HepG2 (cell line): ENCODE measurements around the gene CALY. TPM values are rescaled to one million over a fixed set of nuclear protein-coding genes. Genes with fewer than 3 reads are reported as not detected.

Experiments used
- ATM ChIP-seq: fragments of 450-650 bp; IDR thresholded peaks from 2 replicates; pipeline ENCODE4 v1.7.1; 2017; ENCODE audit warnings: mild to moderate bottlenecking, borderline replicate concordance
- HES4 ChIP-seq: sonication (generic); formaldehyde crosslinking; IDR thresholded peaks from 2 replicates; pipeline ENCODE4 v1.9.0; 2021; ENCODE audit warnings: mild to moderate bottlenecking, missing genetic modification reagents, borderline replicate concordance
- IKZF1 ChIP-seq: fragments of 450-650 bp; IDR thresholded peaks from 2 replicates; pipeline ENCODE4 v1.7.1; 2016
- MATR3 ChIP-seq: sonication (generic); formaldehyde crosslinking; IDR thresholded peaks from 2 replicates; pipeline ENCODE4 v1.4.0; 2020; ENCODE audit warnings: missing genetic modification reagents
- NR2C2 ChIP-seq: sonication (generic); formaldehyde crosslinking; IDR thresholded peaks from 2 replicates; pipeline ENCODE4 v1.4.0; 2020; ENCODE audit warnings: missing genetic modification reagents, mild to moderate bottlenecking, moderate library complexity, borderline replicate concordance
- NR2F6 ChIP-seq, 2 experiments: IDR thresholded peaks; 2 replicates each; pipeline ENCODE4 v1.6.1; 2016; ENCODE audit warnings: antibody characterized with exemption in 1 of 2, mild to moderate bottlenecking in 1 of 2
- PCBP2 ChIP-seq: fragments of 200-400 bp; formaldehyde crosslinking; optimal IDR thresholded peaks from 2 replicates; pipeline ENCODE3; 2018; ENCODE audit warnings: low read length, low read depth; ENCODE audit not compliant: poor library complexity, severe bottlenecking
- PHF21A ChIP-seq: sonication (generic); formaldehyde crosslinking; IDR thresholded peaks from 2 replicates; pipeline ENCODE4 v1.5.0; 2020; ENCODE audit warnings: mild to moderate bottlenecking, missing genetic modification reagents
- RAD51 ChIP-seq: fragments of 450-650 bp; IDR thresholded peaks from 2 replicates; pipeline ENCODE4 v1.6.1; 2016; ENCODE audit warnings: borderline replicate concordance
- SOX6 ChIP-seq, 2 experiments: fragments of 450-650 bp in 1 of 2; sonication (generic) in 1 of 2; formaldehyde crosslinking in 1 of 2; IDR thresholded peaks; 2 replicates each; pipeline versions ENCODE4 v1.4.0 to v1.6.1; 2017 to 2020; ENCODE audit warnings: antibody characterized with exemption in 1 of 2, mild to moderate bottlenecking in 1 of 2, missing genetic modification reagents in 1 of 2
- TAF15 ChIP-seq: fragments of 200-400 bp; formaldehyde crosslinking; IDR thresholded peaks from one replicate; pipeline ENCODE4 v1.6.1; 2018; ENCODE audit warnings: mild to moderate bottlenecking, low read depth, low read length; ENCODE audit not compliant: poor library complexity, severe bottlenecking
- TOE1 ChIP-seq: sonication (generic); formaldehyde crosslinking; IDR thresholded peaks from 2 replicates; pipeline ENCODE4 v1.4.0; 2020; ENCODE audit warnings: mild to moderate bottlenecking, missing genetic modification reagents
- TRIM22 ChIP-seq: fragments of 450-650 bp; IDR thresholded peaks from 2 replicates; pipeline ENCODE4 v1.6.1; 2017
- U2AF2 ChIP-seq: fragments of 200-400 bp; formaldehyde crosslinking; IDR thresholded peaks from 2 replicates; pipeline ENCODE4 v1.6.1; 2017; ENCODE audit warnings: low read depth, mild to moderate bottlenecking, low read length
- ZBTB21 ChIP-seq: sonication (generic); formaldehyde crosslinking; IDR thresholded peaks from 2 replicates; pipeline ENCODE4 v1.4.0; 2020; ENCODE audit warnings: missing genetic modification reagents
- ZBTB7A ChIP-seq: sonication (generic); formaldehyde crosslinking; IDR thresholded peaks from 2 replicates; pipeline ENCODE4 v1.8.0; 2022; ENCODE audit warnings: mild to moderate bottlenecking, missing genetic modification reagents
- ZFP36 ChIP-seq: fragments of 150-350 bp; IDR thresholded peaks from 2 replicates; pipeline ENCODE4 v1.6.1; 2018; ENCODE audit warnings: borderline replicate concordance, low read length, low read depth; ENCODE audit not compliant: partially characterized antibody
- ZFP36L1 ChIP-seq: sonication (generic); formaldehyde crosslinking; IDR thresholded peaks from 2 replicates; pipeline ENCODE4 v1.8.0; 2022; ENCODE audit warnings: mild to moderate bottlenecking, missing genetic modification reagents, moderate library complexity
- ZFYVE20 ChIP-seq: sonication (generic); formaldehyde crosslinking; IDR thresholded peaks from 2 replicates; pipeline ENCODE4 v1.8.0; 2023; ENCODE audit warnings: low read depth, mild to moderate bottlenecking, moderate library complexity, missing genetic modification reagents, borderline replicate concordance
- ZNF235 ChIP-seq: sonication (generic); formaldehyde crosslinking; IDR thresholded peaks from 2 replicates; pipeline ENCODE4 v1.8.1; 2023; ENCODE audit warnings: mild to moderate bottlenecking, missing genetic modification reagents, borderline replicate concordance
- ZNF382 ChIP-seq: sonication (generic); formaldehyde crosslinking; IDR thresholded peaks from 2 replicates; pipeline ENCODE4 v1.5.0; 2020; ENCODE audit warnings: missing genetic modification reagents, mild to moderate bottlenecking, borderline replicate concordance
- ZNF547 ChIP-seq: sonication (generic); formaldehyde crosslinking; IDR thresholded peaks from 2 replicates; pipeline ENCODE4 v1.5.1; 2020; ENCODE audit warnings: mild to moderate bottlenecking, missing genetic modification reagents
- ZNF773 ChIP-seq: sonication (generic); formaldehyde crosslinking; IDR thresholded peaks from 2 replicates; pipeline ENCODE4 v1.4.0; 2020; ENCODE audit warnings: missing genetic modification reagents, borderline replicate concordance
- polyA plus RNA-seq, 8 experiments: library from polyadenylated mRNA; depleted of rRNA in 3 of 8; stranded (reverse) in 7 of 8; unstranded in 1 of 8; fragments of >200 nt; fragmentation: Illumina TruSeq in 4 of 8; extraction: Trizol in 4 of 8; gene quantifications; 2 replicates each; pipeline versions ENCODE4 v1.2.1 to v1.2.3, GENCODE V29; 2011 to 2016; ENCODE audit warnings: low read depth in 4 of 8, missing spikeins in 1 of 8, mixed read lengths in 1 of 8; ENCODE audit not compliant: insufficient read depth in 1 of 8
- total RNA-seq, 5 experiments: library from RNA; depleted of rRNA; stranded (reverse); fragments of >200 nt; fragmentation: Illumina TruSeq; extraction: Trizol; gene quantifications; 2 replicates each; pipeline ENCODE4 v1.2.3, GENCODE V29; 2016; ENCODE audit warnings: low read depth in 1 of 5
- TF ChIP-seq, protein P1 (sequence below): IDR thresholded peaks from 2 replicates; pipeline ENCODE4 v1.6.1; 2012; ENCODE audit warnings: inconsistent platforms
- TF ChIP-seq, protein P2 (sequence below): sonication (generic); formaldehyde crosslinking; IDR thresholded peaks from 2 replicates; pipeline ENCODE4 v1.5.1; 2020; ENCODE audit warnings: missing genetic modification reagents, mild to moderate bottlenecking, borderline replicate concordance
- TF ChIP-seq, protein P3 (sequence below): sonication (generic); formaldehyde crosslinking; IDR thresholded peaks from 2 replicates; pipeline ENCODE4 v1.5.0; 2020; ENCODE audit warnings: missing genetic modification reagents, mild to moderate bottlenecking, borderline replicate concordance

The CALY gene
- total and polyA plus RNA-seq, 2 of the 13 experiments (the other 11 are each of a cell fraction or from before 2014, with no cell fraction given), result 0.08 TPM; not detected in 1

DNA sequence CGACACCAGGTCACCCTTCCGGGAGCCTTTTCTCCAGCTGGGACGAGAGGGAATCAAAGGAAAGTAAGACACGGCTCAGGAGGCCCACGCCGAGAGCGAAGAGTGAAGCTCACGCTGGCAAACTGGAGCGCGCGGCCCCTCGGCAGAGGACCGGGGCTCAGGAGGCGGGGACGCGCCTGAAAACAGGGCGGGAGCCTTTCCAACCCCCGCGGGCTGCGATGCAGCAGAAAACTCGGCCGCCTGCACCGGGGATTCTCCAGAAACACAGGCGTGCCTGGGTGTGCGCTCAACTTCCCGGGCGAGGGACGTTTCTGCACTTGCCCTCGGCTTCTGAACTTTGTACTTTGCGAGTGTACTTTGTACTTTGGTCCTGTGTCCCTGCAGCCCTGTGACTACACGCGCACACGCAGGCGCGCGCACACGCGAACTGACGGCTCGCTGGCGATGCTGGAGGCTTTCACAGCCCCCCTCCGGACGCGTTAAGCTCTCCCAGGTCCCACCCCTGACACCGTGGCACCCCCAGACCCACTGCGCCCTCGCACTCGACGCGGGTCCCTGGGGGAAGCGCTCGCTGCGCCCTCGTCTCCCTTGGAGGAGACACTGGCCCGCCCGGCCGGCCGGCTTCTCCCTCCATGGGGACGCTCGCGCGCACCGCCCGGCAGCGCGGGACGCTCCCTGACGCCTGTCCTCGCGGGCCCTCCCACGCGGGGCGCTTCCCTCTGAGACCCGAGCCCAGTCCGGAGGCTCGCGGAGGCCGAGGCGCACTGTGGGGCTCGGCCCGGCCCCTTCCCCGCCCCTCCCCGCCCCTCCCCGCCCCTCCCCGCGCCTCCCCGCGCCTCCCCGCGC, 41.8 kb upstream of the CALY start (continued):
- TF ChIP-seq ZBTB21 (no peak), ZNF235 (CRISPR knock-in tag) (no peak), RAD51 (no peak), TAF15 (no peak), SOX6 (IDR thresholded peaks at IDR 0.05) (no peak), SOX6 (CRISPR knock-in tag; IDR thresholded peaks at IDR 0.05) (peak; percentile 69), PHF21A (CRISPR knock-in tag) (peak; percentile 65), ZNF773 (CRISPR knock-in tag) (no peak; the same call in 1 of the 2 replicates), TRIM22 (no peak), ZNF382 (CRISPR knock-in tag) (no peak), MATR3 (CRISPR knock-in tag) (no peak), HES4 (0 out of 2 replicates have a peak, but pooled peaks have one; percentile 56), U2AF2 (no peak), ZNF547 (peak; percentile 83), ZFP36L1 (CRISPR knock-in tag) (0 out of 2 replicates have a peak, but pooled peaks have one; percentile 43), ZBTB7A (CRISPR knock-in tag) (no peak), TOE1 (no peak), ATM (no peak), NR2C2 (CRISPR knock-in tag) (peak; percentile 80), PCBP2 (no peak), ZFYVE20 (CRISPR knock-in tag) (no peak), ZFP36 (no peak), NR2F6 (IDR thresholded peaks at IDR 0.05) (peak; percentile 56; the same call in 1 of the 2 replicates), NR2F6 (CRISPR knock-in tag; IDR thresholded peaks at IDR 0.05) (peak; percentile 57; the same call in 1 of the 2 replicates), IKZF1 (no peak)
- TF ChIP-seq, protein P1, sequence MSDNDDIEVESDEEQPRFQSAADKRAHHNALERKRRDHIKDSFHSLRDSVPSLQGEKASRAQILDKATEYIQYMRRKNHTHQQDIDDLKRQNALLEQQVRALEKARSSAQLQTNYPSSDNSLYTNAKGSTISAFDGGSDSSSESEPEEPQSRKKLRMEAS, result peak; percentile 90
- TF ChIP-seq, protein P2, sequence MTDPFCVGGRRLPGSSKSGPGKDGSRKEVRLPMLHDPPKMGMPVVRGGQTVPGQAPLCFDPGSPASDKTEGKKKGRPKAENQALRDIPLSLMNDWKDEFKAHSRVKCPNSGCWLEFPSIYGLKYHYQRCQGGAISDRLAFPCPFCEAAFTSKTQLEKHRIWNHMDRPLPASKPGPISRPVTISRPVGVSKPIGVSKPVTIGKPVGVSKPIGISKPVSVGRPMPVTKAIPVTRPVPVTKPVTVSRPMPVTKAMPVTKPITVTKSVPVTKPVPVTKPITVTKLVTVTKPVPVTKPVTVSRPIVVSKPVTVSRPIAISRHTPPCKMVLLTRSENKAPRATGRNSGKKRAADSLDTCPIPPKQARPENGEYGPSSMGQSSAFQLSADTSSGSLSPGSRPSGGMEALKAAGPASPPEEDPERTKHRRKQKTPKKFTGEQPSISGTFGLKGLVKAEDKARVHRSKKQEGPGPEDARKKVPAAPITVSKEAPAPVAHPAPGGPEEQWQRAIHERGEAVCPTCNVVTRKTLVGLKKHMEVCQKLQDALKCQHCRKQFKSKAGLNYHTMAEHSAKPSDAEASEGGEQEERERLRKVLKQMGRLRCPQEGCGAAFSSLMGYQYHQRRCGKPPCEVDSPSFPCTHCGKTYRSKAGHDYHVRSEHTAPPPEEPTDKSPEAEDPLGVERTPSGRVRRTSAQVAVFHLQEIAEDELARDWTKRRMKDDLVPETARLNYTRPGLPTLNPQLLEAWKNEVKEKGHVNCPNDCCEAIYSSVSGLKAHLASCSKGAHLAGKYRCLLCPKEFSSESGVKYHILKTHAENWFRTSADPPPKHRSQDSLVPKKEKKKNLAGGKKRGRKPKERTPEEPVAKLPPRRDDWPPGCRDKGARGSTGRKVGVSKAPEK, result no peak
- TF ChIP-seq, protein P3, sequence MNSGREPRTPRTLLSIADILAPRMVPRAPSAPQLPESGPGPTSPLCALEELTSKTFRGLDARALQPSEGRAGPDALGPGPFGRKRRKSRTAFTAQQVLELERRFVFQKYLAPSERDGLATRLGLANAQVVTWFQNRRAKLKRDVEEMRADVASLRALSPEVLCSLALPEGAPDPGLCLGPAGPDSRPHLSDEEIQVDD (CRISPR knock-in tag), result no peak
